Uterus (tissue), 4 donors: Measurements from ENCODE around the gene DGKH. TPM values are rescaled to one million over a fixed set of nuclear protein-coding genes. Genes with fewer than 3 reads are reported as not detected.

ENCODE experiments used
- DNase-seq, 2 donors: peaks; one replicate each; pipeline ENCODE4 v3.0.0-alpha.2; 2019 to 2020
- H3K27ac ChIP-seq, 2 donors: fragments of 200-600 bp; sonication (generic); 1 replicate in 1 of 2; 2 replicates in 1 of 2; pipeline ENCODE4 v1.5.1; 2016 to 2018
- H3K27me3 ChIP-seq, 2 donors: fragments of 200-600 bp; sonication (generic); one replicate each; pipeline ENCODE4 v1.5.1; 2018 to 2019; ENCODE audit warnings: control low read depth in 1 of 2
- H3K36me3 ChIP-seq, 2 donors: fragments of 200-600 bp; sonication (generic); one replicate each; pipeline ENCODE4 v1.5.1; 2019; ENCODE audit warnings: control low read depth in 1 of 2
- H3K4me1 ChIP-seq, 2 donors: fragments of 200-600 bp; sonication (generic); one replicate each; pipeline ENCODE4 v1.5.1; 2018 to 2019; ENCODE audit warnings: control low read depth in 1 of 2
- H3K4me3 ChIP-seq, 2 donors: fragments of 200-600 bp; sonication (generic); 1 replicate in 1 of 2; 2 replicates in 1 of 2; pipeline ENCODE4 v1.5.1; 2018 to 2019; ENCODE audit warnings: mild to moderate bottlenecking in 1 of 2
- H3K9me3 ChIP-seq, 2 donors: fragments of 200-600 bp; sonication (generic); one replicate each; pipeline ENCODE4 v1.5.1; 2019; ENCODE audit warnings: control low read depth in 1 of 2
- CTCF ChIP-seq, 4 experiments: fragments of 200-600 bp in 2 of 4; fragments of 450-650 bp in 2 of 4; sonication (generic) in 2 of 4; IDR thresholded peaks; one replicate each; pipeline ENCODE4 v1.5.1; 2016 to 2019; ENCODE audit warnings: antibody characterized with exemption in 4 of 4, mild to moderate bottlenecking in 2 of 4, moderate library complexity in 1 of 4
- POLR2A ChIP-seq, 2 donors: fragments of 450-650 bp; IDR thresholded peaks; one replicate each; pipeline ENCODE4 v1.6.1; 2016; ENCODE audit warnings: antibody characterized with exemption in 2 of 2, mild to moderate bottlenecking in 1 of 2, moderate library complexity in 1 of 2
- intact Hi-C: fragments of 100-400 bp; cut with DNase I; formaldehyde crosslinking; loops from one replicate; pipeline ENCODE4 v1.15.1; 2023; ENCODE audit warnings: low total_unique reads
- total RNA-seq, 4 donors: library from RNA; depleted of rRNA in 3 of 4; stranded (reverse); fragments of >200 nt in 3 of 4; gene quantifications; one replicate each; pipeline versions ENCODE4 v1.1.0 to v1.2.4, GENCODE V29; 2014 to 2023
- donor health status: DM: yes; HTN: yes; CAD: no.

DGKH gene
- total RNA-seq, 4 donors from 2014 or later: 18.8 to 50.0 (median 36.5) TPM

DNA sequence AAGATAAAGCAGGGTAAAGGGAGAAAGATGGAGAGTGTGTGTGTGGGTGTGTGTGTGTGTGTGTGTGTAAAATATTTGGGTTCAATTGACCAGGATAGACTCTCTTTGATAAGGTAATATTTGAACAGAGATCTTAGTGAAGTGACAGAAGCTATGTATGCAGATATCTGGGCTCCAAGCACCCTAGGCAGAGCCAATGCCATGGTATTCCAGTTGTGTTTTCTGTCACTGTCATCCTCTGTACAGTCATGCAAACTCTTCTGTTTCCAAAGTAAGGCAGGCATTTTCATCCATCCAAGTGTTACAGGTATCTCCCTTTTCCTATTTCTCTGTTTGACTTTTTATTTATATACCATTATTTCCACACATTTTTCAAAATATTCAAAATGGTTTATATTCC lies 13.5 kb downstream of the DGKH start:
- Histone ChIP-seq H3K27me3 (no peaks in the 10 kb centered on the region), H3K36me3 (no peaks in the 10 kb centered on the region), H3K4me3 (no peak overlapping the region), H3K9me3 (no peaks in the 10 kb centered on the region), H3K27ac (no peak overlapping the region), H3K4me1 (no peaks in the 10 kb centered on the region)
- TF ChIP-seq CTCF (IDR thresholded peaks at IDR 0.05): no peak
- TF ChIP-seq POLR2A (IDR thresholded peaks at IDR 0.05): no peak
- DNase-seq: no peak
- intact Hi-C loops: no loop called here

GRCh38 chr13:42063105-42063504 lies 14.7 kb downstream of the DGKH start:
- no peaks in the 10 kb centered on the region for H3K36me3 ChIP-seq
- DNase-seq: no peak
- no peak overlapping the region for H3K4me3 ChIP-seq
- intact Hi-C loops: no loop called here
- no peaks in the 10 kb centered on the region for H3K9me3 ChIP-seq
- TF ChIP-seq CTCF (IDR thresholded peaks at IDR 0.05): no peak
- TF ChIP-seq POLR2A (IDR thresholded peaks at IDR 0.05): no peak
- no peaks in the 10 kb centered on the region for H3K27me3 ChIP-seq
- H3K27ac ChIP-seq: no peak overlapping the region
- no peaks in the 10 kb centered on the region for H3K4me1 ChIP-seq

GRCh38 chr13:42064259-42064658 lies 15.8 kb downstream of the DGKH start:
- intact Hi-C loops: no loop called here
- TF ChIP-seq CTCF (IDR thresholded peaks at IDR 0.05) (no peak), POLR2A (IDR thresholded peaks at IDR 0.05) (no peak)
- no peaks in the 10 kb centered on the region for H3K4me1 ChIP-seq
- H3K36me3 ChIP-seq: no peaks in the 10 kb centered on the region
- DNase-seq: no peak
- no peaks in the 10 kb centered on the region for H3K27me3 ChIP-seq
- no peaks in the 10 kb centered on the region for H3K9me3 ChIP-seq
- no peak overlapping the region for H3K4me3 ChIP-seq
- no peak overlapping the region for H3K27ac ChIP-seq

DNA sequence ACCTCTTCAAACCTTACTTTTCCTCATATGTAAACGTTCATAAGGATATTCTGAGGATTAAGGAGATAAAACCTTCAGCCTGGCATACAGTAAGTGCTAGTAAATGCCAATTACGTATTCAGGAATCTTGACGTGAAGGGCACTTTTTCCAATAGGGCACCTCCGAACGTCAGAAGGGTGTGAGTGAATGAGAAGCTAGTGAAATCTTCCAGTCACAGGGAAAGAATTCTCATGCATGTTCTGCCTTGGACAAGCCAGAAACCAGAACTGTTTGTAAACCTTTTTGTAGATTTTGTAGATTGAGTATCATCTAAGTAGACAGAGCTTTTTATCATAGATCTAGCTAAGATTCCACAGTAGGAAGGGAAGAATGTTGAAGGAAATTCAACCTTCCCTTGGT lies 16.5 kb downstream of the DGKH start:
- Histone ChIP-seq H3K4me1 (no peaks in the 10 kb centered on the region), H3K36me3 (no peaks in the 10 kb centered on the region), H3K27ac (no peak overlapping the region), H3K9me3 (no peaks in the 10 kb centered on the region), H3K27me3 (no peaks in the 10 kb centered on the region), H3K4me3 (no peak overlapping the region)
- no peak for DNase-seq
- intact Hi-C loops: no loop called here
- TF ChIP-seq POLR2A (IDR thresholded peaks at IDR 0.05) (no peak), CTCF (IDR thresholded peaks at IDR 0.05) (no peak)

DNA sequence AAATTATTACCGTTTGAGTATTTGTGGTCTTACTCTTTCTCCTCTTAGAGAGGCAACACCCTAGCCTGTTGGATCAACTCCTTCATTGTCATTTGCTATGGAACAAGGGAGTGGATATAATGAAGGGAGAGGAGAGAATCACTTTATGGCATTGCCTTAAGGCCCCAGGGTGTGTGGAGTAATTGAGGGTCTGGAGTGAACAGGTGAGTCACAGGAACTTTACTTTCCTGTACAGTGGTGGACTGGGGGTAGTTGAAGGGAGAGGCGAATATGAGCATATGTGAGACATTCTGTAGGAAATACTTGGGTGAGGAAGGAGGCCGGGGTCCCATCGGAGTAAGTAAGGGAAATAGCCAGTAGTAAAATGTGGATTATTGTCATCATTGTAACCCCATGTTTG lies 17.0 kb downstream of the DGKH start:
- TF ChIP-seq POLR2A (IDR thresholded peaks at IDR 0.05) (no peak), CTCF (IDR thresholded peaks at IDR 0.05) (no peak)
- Histone ChIP-seq H3K4me1 (no peaks in the 10 kb centered on the region), H3K27ac (no peak overlapping the region), H3K9me3 (no peaks in the 10 kb centered on the region), H3K4me3 (no peak overlapping the region), H3K36me3 (no peaks in the 10 kb centered on the region), H3K27me3 (no peaks in the 10 kb centered on the region)
- intact Hi-C loops: no loop called here
- DNase-seq: no peak
